ENCODE data around the gene COL18A1.

Gene COL18A1

DNA sequence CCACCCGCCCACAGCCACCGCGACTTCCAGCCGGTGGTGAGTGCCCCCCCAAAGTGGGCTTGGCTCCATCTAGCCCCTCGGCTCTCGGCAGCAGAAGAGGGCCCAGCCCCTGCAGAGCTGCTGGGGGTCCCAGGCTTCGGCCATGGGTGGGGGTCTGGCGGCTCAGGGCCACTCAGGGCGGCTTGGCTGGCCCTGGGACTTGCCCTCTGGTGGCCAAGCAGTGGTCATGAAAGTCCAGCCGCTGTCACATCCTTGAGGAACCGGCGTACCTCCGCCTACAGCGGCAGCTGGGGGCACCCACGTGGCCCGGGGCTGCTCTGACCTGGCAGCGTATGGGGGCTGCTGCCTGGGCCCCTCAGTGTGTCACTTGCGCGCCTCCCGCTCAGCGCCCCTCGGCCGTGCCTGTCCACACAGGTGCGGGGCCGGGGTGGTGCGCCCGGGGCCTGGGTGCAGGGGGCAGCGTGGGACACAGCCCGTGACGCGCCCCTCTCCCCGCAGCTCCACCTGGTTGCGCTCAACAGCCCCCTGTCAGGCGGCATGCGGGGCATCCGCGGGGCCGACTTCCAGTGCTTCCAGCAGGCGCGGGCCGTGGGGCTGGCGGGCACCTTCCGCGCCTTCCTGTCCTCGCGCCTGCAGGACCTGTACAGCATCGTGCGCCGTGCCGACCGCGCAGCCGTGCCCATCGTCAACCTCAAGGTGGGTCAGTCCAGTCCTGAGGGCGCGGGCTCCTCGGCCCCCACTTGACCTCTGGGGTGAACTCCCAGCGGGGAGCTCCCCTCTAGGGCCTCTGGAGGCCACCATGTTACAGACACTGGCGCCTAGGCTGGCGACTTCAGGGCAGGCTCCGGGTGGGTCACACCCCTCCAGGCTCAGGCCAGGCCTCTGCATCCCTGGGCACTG, 104.9 kb downstream of the COL18A1 start:
- no peak for DNase-seq

DNA sequence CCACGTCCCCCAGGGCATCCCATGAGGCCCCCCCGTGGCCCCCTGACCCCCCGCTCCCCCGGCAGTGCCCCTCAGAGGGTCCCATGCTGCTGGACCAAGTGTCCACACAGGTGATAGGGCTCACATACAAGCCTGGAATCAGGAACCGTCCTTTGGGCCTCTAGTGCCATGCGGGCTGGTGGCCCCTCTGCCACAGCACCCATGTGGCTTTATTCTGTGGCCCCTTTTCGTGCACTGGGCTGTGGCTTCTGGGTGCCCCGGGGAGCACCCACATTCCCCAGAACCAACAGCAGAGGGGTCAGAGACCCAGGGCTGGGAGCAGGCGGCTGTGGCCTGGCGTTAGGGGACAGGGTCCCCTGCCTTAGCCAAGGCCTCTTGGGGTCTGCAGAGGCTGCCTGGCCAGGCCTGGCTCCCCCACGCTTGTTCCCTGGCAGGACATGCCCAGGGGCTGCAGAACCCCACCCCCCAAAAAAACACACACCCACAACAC, 105.5 kb downstream of the COL18A1 start:
- DNase-seq: no peak

DNA sequence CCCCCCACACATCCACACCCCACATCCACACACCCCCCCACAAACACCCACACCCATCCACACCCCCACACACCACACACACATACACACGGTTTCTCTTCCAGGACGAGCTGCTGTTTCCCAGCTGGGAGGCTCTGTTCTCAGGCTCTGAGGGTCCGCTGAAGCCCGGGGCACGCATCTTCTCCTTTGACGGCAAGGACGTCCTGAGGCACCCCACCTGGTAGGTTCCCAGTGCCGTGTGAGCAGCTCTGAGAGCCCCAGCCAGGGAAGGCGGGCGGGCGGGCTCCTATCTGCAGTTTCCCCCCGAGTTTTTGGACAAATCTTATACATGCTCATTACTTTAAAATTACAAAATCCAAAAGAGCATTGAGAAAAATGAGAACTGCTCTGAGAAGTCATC, 106.0 kb downstream of the COL18A1 start:
- no peak for DNase-seq

DNA sequence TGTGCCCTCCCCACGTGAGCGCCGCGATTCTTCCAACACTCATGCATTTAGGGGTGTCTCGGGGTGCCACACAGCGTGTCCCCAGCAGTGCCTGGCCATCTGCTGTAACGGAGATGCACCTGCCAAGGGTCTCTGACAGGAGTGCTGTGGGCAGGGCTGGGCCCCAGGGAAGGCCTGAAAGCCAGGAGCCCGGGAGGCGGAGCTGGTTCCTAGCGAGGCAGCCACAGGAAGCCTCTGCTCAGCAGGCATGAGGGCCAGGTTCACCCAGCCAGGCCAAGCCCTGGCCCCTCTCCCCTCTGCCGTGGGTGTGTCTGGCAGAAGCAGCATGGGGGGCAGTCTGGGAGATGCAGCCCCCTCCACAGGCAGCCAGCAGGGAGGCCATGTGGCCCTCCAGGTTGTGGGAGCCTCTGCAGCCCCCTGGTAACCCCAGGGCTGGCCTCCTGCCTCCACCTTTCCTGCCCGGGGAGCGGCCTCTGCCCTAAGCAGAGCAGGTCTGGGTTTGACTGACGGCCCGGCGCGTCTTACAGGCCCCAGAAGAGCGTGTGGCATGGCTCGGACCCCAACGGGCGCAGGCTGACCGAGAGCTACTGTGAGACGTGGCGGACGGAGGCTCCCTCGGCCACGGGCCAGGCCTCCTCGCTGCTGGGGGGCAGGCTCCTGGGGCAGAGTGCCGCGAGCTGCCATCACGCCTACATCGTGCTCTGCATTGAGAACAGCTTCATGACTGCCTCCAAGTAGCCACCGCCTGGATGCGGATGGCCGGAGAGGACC, 106.9 kb downstream of the COL18A1 start:
- DNase-seq: no peak

DNA sequence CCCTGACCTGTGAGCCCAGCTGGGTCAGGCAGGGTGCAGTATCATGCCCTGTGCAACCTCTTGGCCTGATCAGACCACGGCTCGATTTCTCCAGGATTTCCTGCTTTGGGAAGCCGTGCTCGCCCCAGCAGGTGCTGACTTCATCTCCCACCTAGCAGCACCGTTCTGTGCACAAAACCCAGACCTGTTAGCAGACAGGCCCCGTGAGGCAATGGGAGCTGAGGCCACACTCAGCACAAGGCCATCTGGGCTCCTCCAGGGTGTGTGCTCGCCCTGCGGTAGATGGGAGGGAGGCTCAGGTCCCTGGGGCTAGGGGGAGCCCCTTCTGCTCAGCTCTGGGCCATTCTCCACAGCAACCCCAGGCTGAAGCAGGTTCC, 107.6 kb downstream of the COL18A1 start:
- no peak for DNase-seq

DNA sequence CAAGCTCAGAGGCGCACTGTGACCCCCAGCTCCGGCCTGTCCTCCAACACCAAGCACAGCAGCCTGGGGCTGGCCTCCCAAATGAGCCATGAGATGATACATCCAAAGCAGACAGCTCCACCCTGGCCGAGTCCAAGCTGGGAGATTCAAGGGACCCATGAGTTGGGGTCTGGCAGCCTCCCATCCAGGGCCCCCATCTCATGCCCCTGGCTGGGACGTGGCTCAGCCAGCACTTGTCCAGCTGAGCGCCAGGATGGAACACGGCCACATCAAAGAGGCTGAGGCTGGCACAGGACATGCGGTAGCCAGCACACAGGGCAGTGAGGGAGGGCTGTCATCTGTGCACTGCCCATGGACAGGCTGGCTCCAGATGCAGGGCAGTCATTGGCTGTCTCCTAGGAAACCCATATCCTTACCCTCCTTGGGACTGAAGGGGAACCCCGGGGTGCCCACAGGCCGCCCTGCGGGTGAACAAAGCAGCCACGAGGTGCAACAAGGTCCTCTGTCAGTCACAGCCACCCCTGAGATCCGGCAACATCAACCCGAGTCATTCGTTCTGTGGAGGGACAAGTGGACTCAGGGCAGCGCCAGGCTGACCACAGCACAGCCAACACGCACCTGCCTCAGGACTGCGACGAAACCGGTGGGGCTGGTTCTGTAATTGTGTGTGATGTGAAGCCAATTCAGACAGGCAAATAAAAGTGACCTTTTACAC, 108.2 kb downstream of the COL18A1 start:
- DNase-seq: no peak

DNA sequence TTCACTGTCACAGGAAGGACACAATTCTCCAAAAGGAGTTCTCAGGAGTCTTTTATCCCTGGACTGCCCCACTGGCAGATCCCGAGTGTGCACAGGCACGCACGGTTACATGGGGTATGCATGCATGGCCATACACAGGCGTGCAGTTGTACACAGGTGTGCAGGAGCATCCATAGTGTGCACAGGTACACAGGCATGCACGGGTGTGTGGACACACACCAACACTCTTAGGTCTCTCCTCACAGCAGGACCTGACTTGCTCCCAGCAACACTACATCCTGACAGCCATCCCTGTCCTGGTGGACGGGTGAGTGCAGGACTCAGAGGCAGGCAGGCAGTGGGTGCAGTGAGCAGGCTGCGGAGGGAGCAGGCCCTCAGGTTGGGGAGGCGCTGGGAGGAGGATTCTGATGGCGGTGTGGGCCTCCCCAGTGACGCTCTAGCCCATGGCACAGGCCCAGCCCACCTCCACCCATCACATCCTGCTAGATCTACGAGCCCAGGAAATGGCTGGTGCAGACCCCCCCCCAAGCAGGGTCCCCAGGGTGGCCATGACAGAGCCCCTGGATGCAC, 108.9 kb downstream of the COL18A1 start:
- no peak for DNase-seq

DNA sequence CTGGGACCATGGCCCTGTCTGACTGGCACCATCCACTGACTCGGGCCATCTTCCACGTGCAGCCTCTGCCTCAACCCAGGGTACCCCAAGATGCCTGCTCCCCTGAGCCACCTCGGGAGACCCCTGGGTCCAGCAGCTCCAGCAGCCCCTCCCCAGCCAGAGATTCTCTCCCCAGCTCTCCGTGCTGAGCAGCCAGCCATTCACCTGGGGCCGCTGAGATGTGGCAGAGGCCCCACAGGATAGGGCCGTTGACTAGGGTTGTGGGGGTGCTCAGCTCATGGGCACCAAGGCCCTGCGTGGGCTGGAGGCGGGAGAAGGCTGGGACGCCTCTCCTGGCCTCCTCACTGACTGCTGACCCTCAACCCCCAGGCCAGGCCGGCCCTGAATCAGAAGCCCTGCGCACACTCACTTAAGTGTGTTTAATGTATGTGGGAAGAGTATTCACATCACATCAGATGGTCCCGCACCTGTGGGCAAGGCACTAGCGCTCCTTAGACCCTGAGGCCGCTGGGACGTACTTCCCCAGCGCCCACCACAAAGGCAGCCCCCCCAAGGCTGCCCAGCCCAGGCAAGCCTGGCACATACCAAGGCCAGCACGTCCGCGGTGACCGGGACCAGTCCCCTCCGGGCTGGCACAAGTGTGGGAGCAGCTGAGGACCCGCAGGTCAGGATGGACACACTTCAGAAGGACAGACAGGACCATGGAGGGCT, 109.5 kb downstream of the COL18A1 start:
- no peak for DNase-seq

DNA sequence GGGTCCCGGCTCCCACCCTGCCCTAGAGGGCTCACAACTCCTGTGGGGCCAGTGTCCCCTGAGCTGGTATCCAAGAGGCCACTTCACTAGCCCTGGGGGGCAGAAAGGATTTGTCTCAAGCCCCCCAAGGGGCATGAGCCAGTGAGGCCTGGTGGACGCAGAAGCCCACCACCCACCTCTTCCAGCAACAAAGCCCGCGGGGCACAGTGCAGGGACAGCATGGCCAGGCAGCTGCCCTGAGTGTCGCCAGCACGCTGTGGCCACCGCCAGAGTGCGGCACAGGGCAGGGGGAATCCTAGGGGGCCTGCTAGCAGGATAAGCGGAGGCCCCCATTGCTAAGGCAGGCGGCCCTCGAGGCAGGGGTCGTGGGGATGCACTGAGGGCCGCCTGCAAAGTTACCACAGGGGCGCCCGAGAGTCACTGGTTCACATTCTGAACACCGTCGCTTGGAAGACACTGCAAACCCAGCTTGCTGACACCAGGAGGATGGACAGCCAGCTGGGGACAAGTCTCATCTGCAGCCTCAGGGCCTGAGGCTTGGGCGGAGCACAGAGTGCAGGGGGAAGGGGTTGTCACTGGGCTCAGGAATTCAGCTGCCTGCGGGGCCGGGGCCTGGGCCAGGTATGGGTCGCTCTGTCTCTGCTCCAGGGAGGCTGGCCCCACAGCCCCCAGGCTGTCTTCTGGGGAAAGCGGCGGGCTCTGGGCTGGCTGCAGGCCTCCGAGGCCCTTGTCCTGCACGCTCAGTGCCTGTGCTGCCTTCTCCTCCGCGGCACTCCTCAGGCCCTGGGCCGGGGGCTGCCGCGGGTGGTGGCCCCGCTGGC, 110.5 kb downstream of the COL18A1 start:
- DNase-seq: no peak

DNA sequence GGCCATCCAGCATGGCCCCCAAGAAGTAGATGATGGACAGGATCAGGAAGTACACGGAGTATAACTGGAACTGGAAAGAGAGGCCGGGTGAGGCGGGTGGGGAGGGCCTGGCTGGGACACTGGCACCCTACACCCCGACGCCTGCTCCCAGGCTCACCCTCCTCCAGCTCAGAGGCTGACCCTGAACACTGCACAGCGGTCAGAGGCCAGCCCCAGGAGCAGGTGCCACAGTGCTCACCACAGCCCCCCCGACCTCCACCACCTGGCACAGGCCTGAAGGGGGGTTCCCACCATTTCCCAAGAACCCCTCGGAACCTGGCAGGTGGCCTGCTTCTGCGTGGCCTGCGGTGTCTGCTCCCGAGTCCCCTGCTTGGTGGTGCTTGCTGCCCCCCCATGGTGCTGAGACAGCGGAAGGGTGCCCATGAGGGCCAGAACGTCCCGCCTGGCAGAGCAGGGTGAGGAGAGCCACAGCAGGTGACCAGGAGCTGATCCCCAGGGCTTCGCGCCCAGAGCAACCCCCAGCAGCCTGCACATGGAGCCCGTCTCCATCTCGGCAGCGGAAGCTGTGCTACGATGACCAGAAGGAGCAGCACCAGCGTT, 111.2 kb downstream of the COL18A1 start:
- no peak for DNase-seq

DNA sequence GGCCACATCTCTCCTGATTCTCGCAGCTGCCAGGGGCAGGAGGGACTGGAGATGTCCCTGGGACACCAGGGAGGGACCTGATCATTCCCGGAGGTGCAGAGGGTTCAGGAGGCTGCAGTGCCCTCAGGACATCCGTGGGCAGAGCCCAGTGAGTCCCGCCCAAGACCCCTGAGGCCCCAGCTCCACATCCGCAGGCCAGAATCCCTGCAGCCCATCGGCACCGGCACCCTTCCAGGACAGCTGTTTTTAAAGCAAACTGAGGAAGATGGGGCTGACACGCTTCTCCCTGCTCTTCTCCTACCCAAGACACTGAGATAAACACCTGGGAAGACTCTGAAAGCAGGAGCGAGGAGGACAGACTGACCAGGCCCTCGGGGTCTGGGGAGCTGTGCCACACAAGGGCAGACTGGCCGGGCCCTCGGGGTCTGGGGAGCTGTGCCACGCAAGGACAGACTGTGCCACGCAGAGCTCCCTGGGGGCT, 111.7 kb downstream of the COL18A1 start:
- DNase-seq: no peak

DNA sequence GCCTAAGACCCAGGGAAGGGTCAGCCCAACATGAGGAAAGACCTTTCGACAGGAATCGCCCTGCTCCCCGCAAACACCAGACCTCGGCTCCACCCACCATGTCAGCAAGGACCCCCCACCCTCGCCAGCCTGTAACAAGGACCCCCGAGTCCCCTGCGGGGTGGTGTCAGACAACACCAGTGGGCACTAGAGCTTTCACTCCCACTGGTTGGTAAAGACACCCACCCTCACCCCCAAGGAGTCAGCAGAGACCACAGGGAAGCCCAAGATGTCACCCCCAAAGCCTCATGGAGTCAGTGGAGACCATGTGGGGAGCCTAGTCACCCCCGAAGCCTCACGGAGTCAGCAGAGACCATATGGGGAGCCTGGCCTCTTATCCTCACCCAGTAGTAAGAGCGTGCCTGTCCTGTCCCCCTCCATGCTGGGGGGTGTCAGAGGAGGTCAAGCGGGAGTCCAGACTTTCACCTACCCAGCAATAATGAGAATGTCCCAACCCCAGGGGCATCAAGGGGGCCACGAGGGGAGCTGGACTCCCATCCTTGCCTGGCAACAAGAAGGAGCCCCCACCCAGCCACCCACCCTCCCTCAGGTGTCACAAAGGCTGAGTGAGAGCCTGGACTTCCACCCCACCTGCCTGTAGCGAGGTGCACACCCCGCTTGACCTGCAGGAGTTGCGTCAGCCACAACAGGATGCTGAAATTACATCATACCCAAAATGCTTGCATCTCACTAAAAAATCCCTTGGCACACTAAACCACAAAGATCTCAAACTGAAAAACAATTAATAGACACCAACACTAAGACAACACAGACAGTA, 112.5 kb downstream of the COL18A1 start:
- no peak for DNase-seq

DNA sequence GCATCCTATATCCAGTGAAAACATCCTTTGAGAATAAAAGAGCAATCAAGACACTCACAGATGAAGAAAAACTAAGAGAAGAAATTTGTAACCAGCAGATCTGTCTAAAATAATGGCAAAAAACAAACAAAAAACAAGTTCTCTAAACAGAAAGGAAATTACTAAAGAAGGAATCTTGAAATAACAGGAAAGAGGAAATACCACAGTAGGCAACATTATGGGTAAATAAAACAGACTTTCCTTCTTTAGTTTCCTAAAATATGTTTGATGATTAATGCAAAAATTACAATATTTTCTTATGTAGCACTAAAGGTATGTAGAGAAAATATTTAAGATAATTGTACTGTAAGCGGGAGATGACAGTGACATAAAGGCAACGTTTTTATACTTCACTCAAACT, 113.8 kb downstream of the COL18A1 start:
- no peak for DNase-seq

DNA sequence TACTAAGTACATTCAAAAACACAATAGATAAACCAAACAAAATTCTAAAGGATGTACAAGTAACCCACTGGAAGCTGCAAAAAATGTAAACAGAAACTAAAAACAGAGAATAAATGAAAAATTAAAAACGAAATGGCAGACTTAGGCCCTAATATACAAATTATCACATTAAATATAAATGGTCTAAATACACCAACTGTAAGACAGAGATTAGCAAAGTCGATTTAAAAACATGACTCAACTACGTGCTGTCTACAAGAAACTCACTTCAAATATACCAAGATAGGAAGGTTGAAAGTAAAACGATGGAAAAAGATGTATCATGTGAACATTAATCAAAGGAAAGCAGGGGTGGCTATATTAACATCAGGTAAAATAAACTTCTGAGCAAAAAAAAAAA, 114.2 kb downstream of the COL18A1 start:
- DNase-seq: no peak

DNA sequence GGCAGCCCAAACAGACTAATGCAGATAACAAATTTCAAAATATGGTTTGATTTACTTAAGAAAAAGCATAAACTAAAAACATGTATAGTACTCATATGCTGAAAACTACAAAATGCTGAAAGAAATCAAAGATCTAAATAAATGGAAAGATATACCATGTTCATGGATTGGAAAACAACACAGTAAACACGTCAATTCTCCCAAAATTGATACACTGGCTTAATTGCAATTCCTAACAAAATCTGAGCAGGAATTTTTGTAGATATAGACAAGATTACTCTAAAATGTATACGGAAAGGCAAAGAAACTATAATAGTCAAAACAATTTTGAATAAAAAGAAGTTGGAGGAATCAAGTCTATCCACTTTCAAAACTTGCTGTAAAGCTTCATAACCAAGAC, 116.3 kb downstream of the COL18A1 start:
- no peak for DNase-seq

DNA sequence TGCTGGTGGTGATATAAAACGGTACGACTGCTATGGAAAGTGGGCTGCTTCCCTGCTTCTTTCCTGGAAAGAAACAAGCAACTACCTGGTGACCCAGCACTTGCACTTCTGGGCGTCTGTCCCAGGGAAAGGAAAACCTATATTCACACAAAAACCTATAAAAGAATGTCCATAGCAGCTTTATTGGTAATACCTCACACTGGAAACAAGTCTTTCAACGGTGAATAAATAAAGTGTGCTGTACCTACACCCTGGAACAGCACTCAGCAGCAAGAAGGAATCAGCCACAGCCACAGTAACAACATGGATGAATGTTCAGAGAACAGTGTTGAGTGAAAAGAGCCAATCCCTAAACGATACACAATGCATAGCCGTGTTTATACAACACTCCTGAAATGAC, 117.4 kb downstream of the COL18A1 start:
- no peak for DNase-seq

DNA sequence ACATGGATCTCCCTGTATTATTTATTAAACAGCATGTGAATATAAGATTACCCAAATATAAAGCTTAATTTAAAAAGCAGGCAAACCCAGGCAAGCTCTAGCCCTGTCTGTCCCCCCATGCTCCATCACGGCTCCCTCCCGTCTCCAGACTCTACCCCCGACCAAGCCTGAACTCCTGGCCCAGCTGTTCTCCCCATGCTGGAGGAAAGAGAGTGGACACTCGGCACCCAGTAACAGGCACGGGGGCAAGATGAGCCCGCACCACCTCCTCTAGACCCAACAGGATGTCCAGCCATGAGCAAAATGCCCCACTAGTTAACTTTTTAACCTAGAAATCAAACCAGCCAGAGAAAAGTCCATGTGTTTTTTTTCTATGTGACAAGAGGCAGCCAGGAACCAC, 118.0 kb downstream of the COL18A1 start:
- no peak for DNase-seq

DNA sequence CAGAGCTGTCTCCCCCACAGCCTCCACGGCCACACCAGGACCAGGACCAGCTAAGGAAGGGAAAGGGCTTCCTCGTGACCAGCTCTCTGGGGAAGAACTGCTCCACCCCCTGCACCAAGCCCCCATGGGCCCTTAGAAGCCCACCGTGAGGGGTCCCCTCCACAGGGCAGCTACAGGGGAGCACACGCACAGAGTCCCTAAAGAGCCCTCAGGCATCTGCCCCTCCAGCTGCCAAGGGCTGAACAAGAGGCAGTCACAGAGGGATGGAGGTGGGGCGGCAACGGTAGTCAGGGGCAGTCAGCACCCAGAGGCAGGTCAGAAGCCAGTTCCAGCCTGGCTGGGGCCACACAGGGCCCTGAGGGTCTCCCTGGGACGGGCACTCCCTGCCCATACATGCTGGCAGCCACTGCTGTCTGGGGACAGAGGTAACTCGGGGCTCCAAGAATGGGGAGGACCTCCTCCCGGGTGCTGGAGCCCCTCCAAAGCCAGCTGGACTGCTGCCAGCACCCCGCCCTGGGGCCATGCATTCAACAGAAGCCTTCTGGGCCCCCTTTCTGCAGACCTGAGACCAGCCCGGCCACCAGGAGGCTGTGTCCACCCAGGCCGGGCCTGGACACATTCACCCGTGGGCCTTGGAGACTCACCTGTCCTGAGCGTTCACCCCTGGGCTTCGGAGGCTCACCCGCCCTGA, 118.6 kb downstream of the COL18A1 start:
- DNase-seq: no peak

DNA sequence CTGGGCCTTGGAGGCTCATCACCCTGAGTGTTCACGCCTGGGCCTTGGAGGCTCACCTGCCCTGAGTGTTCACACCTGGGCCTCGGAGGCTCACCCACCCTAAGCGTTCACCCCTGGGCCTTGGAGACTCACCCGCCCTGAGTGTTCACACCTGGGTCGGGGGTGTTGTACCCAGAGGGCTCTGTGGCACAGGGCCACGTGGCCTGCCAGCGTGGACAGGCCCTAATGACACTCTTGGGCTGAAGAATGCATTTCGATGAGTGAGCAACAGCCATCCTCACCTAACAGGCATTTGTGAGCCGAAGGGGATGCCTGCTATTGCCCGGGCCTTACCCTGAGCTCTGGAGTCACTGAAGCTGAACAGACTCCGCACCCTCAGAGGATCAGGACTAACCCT, 119.8 kb downstream of the COL18A1 start:
- no peak for DNase-seq
